Uterus (tissue), 4 donors: ENCODE results near the gene BDH1. TPM values are rescaled to one million over a fixed set of nuclear protein-coding genes. Genes with fewer than 3 reads are reported as not detected.
"Not testable (repeated sequence)": the region's sequence is repeated elsewhere in the genome, so short reads cannot be mapped to it uniquely, and the experiment has no call there.

ENCODE experiments used
- DNase-seq, 2 donors: peaks; one replicate each; pipeline ENCODE4 v3.0.0-alpha.2; 2019 to 2020
- H3K27ac ChIP-seq, 2 donors: fragments of 200-600 bp; sonication (generic); 1 replicate in 1 of 2; 2 replicates in 1 of 2; pipeline ENCODE4 v1.5.1; 2016 to 2018
- H3K27me3 ChIP-seq, 2 donors: fragments of 200-600 bp; sonication (generic); one replicate each; pipeline ENCODE4 v1.5.1; 2018 to 2019; ENCODE audit warnings: control low read depth in 1 of 2
- H3K36me3 ChIP-seq, 2 donors: fragments of 200-600 bp; sonication (generic); one replicate each; pipeline ENCODE4 v1.5.1; 2019; ENCODE audit warnings: control low read depth in 1 of 2
- H3K4me1 ChIP-seq, 2 donors: fragments of 200-600 bp; sonication (generic); one replicate each; pipeline ENCODE4 v1.5.1; 2018 to 2019; ENCODE audit warnings: control low read depth in 1 of 2
- H3K4me3 ChIP-seq, 2 donors: fragments of 200-600 bp; sonication (generic); 1 replicate in 1 of 2; 2 replicates in 1 of 2; pipeline ENCODE4 v1.5.1; 2018 to 2019; ENCODE audit warnings: mild to moderate bottlenecking in 1 of 2
- H3K9me3 ChIP-seq, 2 donors: fragments of 200-600 bp; sonication (generic); one replicate each; pipeline ENCODE4 v1.5.1; 2019; ENCODE audit warnings: control low read depth in 1 of 2
- CTCF ChIP-seq, 4 experiments: fragments of 200-600 bp in 2 of 4; fragments of 450-650 bp in 2 of 4; sonication (generic) in 2 of 4; IDR thresholded peaks; one replicate each; pipeline ENCODE4 v1.5.1; 2016 to 2019; ENCODE audit warnings: antibody characterized with exemption in 4 of 4, mild to moderate bottlenecking in 2 of 4, moderate library complexity in 1 of 4
- POLR2A ChIP-seq, 2 donors: fragments of 450-650 bp; IDR thresholded peaks; one replicate each; pipeline ENCODE4 v1.6.1; 2016; ENCODE audit warnings: antibody characterized with exemption in 2 of 2, mild to moderate bottlenecking in 1 of 2, moderate library complexity in 1 of 2
- intact Hi-C: fragments of 100-400 bp; cut with DNase I; formaldehyde crosslinking; loops from one replicate; pipeline ENCODE4 v1.15.1; 2023; ENCODE audit warnings: low total_unique reads
- total RNA-seq, 4 donors: library from RNA; depleted of rRNA in 3 of 4; stranded (reverse); fragments of >200 nt in 3 of 4; gene quantifications; one replicate each; pipeline versions ENCODE4 v1.1.0 to v1.2.4, GENCODE V29; 2014 to 2023
- donor health status: DM: yes; HTN: yes; CAD: no.

Gene BDH1
- total RNA-seq, 4 donors from 2014 or later = 4.4 to 23.1 (median 8.6) TPM

DNA sequence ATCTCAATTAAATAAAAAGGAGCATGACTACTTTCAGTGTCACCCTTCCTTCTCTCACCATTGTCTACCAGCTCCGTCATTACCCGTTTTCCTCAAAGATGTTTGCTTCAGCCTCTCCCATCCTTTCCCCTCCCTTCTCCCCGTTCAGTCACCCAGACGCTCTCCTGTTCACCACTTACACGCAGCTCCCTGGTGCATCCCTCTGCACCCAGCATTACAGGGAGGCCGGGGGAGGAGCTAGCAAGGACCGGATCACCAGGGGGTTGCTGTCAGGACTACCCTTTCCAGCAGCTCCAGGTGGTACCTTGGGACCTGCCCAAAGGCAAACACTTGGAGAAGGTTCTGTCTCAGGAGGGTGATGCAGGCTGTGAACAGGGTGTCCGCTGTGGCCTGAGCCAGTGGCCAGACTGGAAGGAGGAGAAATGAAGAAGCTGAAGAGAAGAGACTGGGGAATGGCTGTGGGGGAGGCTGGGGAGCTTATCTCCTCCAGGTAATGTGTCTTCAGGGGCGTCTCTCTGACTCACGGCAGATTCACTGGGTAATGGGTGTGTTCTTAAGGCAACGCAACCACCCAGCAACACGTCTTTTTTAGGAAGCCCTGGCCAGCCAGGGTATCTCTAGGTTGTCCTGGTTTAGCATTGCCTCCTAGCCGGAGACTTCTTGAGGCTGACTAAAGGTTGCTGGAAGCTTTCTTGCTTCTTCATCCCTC, 21.8 kb upstream of the BDH1 start:
- H3K4me1 ChIP-seq = no peaks in the 10 kb centered on the region
- no peaks in the 10 kb centered on the region for H3K36me3 ChIP-seq
- no peak overlapping the region for H3K4me3 ChIP-seq
- intact Hi-C loops = no loop called here
- no peaks in the 10 kb centered on the region for H3K9me3 ChIP-seq
- DNase-seq = no peak
- H3K27ac ChIP-seq = no peak overlapping the region
- H3K27me3 ChIP-seq = no peaks in the 10 kb centered on the region
- no peak for TF ChIP-seq POLR2A (IDR thresholded peaks at IDR 0.05)
- no peak for TF ChIP-seq CTCF (IDR thresholded peaks at IDR 0.05)

DNA sequence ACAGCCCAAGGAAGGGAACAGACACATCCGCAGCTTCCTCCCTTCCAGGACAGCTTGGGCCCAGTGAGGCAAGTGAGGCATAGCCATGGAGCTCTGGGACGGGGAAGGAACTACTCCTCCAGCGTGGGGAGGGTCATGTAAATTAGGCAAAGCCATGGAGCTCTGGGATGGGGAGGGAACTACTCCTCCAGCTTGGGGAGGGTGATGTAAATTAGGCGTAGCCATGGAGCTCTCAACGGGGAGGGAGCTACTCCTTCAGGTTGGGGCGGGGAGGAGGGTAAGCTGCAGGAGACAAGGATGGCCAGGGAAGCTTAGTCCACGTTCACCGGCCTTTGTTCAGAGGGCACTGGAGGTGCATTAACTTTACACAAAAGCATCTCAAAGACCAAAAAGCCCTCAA, 21.1 kb upstream of the BDH1 start:
- Histone ChIP-seq H3K27me3 (no peaks in the 10 kb centered on the region), H3K27ac (no peak overlapping the region), H3K4me1 (no peaks in the 10 kb centered on the region), H3K36me3 (no peaks in the 10 kb centered on the region), H3K4me3 (no peak overlapping the region), H3K9me3 (no peaks in the 10 kb centered on the region)
- no peak for TF ChIP-seq POLR2A (IDR thresholded peaks at IDR 0.05)
- no peak for TF ChIP-seq CTCF (IDR thresholded peaks at IDR 0.05)
- intact Hi-C loops = no loop called here
- no peak for DNase-seq

GRCh38 chr3:197575362-197575761, 19.6 kb upstream of the BDH1 start:
- no peak overlapping the region for H3K4me3 ChIP-seq
- no peaks in the 10 kb centered on the region for H3K27me3 ChIP-seq
- intact Hi-C loops = no loop called here
- H3K27ac ChIP-seq = no peak overlapping the region
- no peaks in the 10 kb centered on the region for H3K36me3 ChIP-seq
- no peak for TF ChIP-seq POLR2A (IDR thresholded peaks at IDR 0.05)
- no peak for TF ChIP-seq CTCF (IDR thresholded peaks at IDR 0.05)
- H3K9me3 ChIP-seq = no peaks in the 10 kb centered on the region
- no peaks in the 10 kb centered on the region for H3K4me1 ChIP-seq
- no peak for DNase-seq

DNA sequence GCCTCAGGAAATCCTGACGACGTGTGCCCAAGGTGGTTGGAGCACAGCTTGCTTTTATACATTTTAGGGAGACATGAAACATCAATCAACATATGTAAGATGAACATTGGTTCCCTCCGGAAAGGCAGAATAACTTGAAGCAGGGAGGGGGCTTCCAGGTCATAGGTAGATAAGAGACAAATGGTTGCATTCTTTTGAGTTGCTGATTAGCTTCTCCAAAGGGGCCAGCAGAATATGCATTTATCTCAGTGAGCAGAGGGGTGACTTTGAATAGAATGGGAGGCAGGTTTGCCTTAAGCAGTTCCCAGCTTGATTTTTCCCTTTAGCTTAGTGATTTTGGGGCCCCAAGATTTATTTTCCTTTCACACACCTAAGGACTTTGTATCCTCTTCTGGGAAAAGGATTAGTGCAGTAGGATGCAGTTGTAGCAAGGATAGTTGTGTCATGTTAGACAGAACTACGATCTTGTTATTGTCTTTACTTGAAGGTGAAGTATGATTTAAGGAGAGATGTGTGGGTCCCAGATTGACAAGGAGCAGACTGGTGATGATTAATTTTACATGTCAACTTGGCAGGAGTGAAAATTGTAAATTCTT, 18.7 kb upstream of the BDH1 start:
- H3K36me3 ChIP-seq, H3K4me1 ChIP-seq, H3K9me3 ChIP-seq, H3K27ac ChIP-seq, H3K4me3 ChIP-seq, DNase-seq, H3K27me3 ChIP-seq, intact Hi-C loops: not testable (repeated sequence)

DNA sequence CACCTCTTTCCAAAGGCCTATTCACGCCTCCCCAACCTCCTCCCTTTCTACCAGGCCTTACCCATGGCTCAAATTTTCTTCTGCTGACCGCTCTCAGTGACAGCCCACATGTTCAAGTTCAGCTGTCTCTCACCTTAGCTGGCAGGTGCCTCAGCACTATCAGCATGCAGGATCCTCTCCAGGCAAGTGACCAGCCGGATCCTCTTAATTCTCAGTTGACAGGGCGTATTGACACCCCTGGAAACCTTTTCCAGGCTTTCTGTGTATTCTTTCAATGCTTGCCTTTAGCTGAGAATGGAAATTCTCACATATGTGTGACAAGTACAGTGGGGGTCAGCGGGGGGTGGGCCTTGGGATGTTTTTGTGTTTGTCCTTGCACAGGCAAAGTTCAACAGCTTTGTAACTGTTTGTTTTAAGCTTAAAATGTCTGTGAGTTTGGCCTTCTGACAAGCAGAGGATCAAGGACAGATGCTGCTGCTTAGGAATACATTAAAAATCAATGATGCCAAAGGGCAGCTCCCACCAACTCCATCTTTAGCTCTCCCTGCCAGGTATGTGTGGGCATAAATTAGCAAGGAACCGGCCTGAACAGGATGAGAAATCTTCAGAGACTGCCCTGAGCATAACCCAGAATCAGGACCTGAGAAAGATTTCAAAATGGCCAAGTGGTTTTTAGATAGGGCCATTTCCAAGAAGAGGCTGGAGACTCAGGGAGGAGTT, 17.4 kb upstream of the BDH1 start:
- H3K4me3 ChIP-seq = no peak overlapping the region
- no peaks in the 10 kb centered on the region for H3K36me3 ChIP-seq
- intact Hi-C loops = no loop called here
- H3K9me3 ChIP-seq = no peaks in the 10 kb centered on the region
- H3K4me1 ChIP-seq = no peaks in the 10 kb centered on the region
- no peaks in the 10 kb centered on the region for H3K27me3 ChIP-seq
- DNase-seq = no peak
- no peak overlapping the region for H3K27ac ChIP-seq
- no peak for TF ChIP-seq POLR2A (IDR thresholded peaks at IDR 0.05)
- TF ChIP-seq CTCF (IDR thresholded peaks at IDR 0.05) = no peak

- intact Hi-C loops, H3K4me3 ChIP-seq: not testable (repeated sequence)
Observed at GRCh38 chr3:197571880-197572172, 16.1 kb upstream of the BDH1 start.

DNA sequence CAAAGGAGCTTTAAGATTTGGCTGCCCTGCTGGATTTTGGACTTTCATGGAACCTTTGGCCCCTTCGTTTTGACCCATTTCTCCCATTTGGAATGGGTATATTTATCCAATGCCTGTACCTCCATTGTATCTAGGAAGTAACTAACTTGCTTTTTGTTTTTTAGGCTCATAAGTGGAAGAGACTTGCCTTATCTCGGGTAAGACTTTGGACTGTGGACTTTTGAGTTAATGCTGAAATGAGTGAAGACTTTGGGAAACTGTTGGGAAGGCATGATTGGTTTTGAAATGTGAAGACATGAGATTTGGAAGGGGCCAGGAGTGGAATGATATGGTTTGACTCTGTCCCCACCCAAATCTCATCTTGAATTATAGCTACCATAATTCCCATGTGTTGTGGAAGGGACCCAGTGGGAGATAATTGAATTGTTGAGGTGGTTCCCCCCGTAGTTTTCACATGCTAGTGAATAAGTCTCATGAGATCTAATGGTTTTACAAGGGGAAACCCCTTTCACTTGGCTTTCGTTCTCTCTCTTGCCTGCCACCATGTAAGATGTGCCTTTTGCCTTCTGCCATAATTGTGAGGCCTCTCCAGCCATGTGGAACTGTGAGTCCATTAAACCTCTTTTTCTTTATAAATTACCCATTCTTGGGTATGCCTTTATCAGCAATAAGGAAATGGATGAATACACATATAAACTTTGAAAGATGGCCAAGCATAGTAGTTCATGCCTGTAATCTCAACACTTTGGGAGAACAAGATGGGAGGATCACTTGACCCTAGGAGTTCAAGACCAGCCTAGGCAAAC, 15.5 kb upstream of the BDH1 start:
- H3K27ac ChIP-seq, DNase-seq, H3K27me3 ChIP-seq, H3K9me3 ChIP-seq, H3K4me1 ChIP-seq, intact Hi-C loops, H3K36me3 ChIP-seq, H3K4me3 ChIP-seq: not testable (repeated sequence)

More at GRCh38 chr3:197571880-197572172, 16.1 kb upstream of the BDH1 start:
- not testable (repeated sequence) for H3K27me3 ChIP-seq, H3K4me1 ChIP-seq, H3K36me3 ChIP-seq, H3K9me3 ChIP-seq, H3K27ac ChIP-seq, DNase-seq

DNA sequence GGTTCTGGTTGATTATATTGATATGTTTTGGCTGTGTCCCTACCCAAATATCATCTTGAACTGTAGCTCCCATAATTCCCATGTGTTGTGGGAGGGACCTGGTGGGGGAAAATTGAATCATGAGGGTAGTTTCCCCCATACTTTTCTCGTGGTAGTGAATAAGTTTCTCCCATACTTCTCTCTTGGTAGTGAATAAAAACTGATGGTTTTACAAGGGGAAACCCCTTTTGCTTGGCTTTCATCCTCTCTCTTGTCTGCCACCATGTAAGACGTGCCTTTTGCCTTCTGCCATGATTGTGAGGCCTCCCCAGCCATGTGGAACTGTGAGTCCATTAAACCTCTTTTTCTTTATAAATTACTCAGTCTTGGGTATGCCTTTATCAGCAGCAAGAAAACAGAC, 13.7 kb upstream of the BDH1 start:
- not testable (repeated sequence) for H3K36me3 ChIP-seq, H3K27me3 ChIP-seq, DNase-seq

More for the DNA sequence above, 13.7 kb upstream of the BDH1 start:
- H3K27ac ChIP-seq, H3K4me3 ChIP-seq, H3K9me3 ChIP-seq, intact Hi-C loops, H3K4me1 ChIP-seq: not testable (repeated sequence)
